Stimulated activated memory B cell treated with anti-CD40 and anti-IgM and Interleukin-4, amounts not matched to agents 10 μg/mL and 1 μg/mL and 100 μg/mL, for 72 hours (primary cell): ENCODE data around the gene KATNB1.
"Not testable (repeated sequence)": the region's sequence is repeated elsewhere in the genome, so short reads cannot be mapped to it uniquely, and the experiment has no call there.

ENCODE experiments used
- ATAC-seq: fragments of 150-1000 bp; cut with Tn5 transposase; 2 replicates; pipeline ENCODE4 v1.10.0; 2021
- H3K27ac Mint-ChIP-seq: one replicate; pipeline ENCODE4 v1.8.0; 2022; ENCODE audit warnings: mild to moderate bottlenecking, mixed read lengths
- H3K27me3 Mint-ChIP-seq: one replicate; pipeline ENCODE4 v1.8.0; 2022; ENCODE audit warnings: mixed read lengths
- H3K36me3 Mint-ChIP-seq: one replicate; pipeline ENCODE4 v1.8.0; 2022; ENCODE audit warnings: mixed read lengths
- H3K4me1 Mint-ChIP-seq: one replicate; pipeline ENCODE4 v1.8.0; 2022; ENCODE audit warnings: mixed read lengths
- H3K4me3 Mint-ChIP-seq: one replicate; pipeline ENCODE4 v1.8.0; 2022; ENCODE audit warnings: mild to moderate bottlenecking, moderate library complexity, mixed read lengths
- H3K9me3 Mint-ChIP-seq: one replicate; pipeline ENCODE4 v1.8.0; 2022; ENCODE audit warnings: mixed read lengths

KATNB1 gene

GRCh38 chr16:57787519-57787905 lies 51.9 kb downstream of the KATNB1 start:
- no peaks in the 10 kb centered on the region for H3K4me1 Mint-ChIP-seq
- no peaks in the 10 kb centered on the region for H3K9me3 Mint-ChIP-seq

GRCh38 chr16:57788252-57788841 lies 52.8 kb downstream of the KATNB1 start:
- Mint-ChIP-seq H3K27ac (no peak overlapping the region), H3K36me3 (no peaks in the 10 kb centered on the region), H3K4me3 (no peak overlapping the region), H3K27me3 (peaks cover 35% of the 10 kb centered on the region), H3K4me1 (no peaks in the 10 kb centered on the region), H3K9me3 (no peaks in the 10 kb centered on the region)
- ATAC-seq, result no peak

More at GRCh38 chr16:57787519-57787905, 51.9 kb downstream of the KATNB1 start:
- no peak for ATAC-seq
- Mint-ChIP-seq H3K36me3 (no peaks in the 10 kb centered on the region), H3K27ac (no peak overlapping the region), H3K4me3 (no peak overlapping the region), H3K27me3 (peaks cover 33% of the 10 kb centered on the region)

GRCh38 chr16:57788951-57789350 lies 53.4 kb downstream of the KATNB1 start:
- H3K4me1 Mint-ChIP-seq, result no peaks in the 10 kb centered on the region
- no peak for ATAC-seq
- H3K27me3 Mint-ChIP-seq, result peaks cover 34% of the 10 kb centered on the region
- no peak overlapping the region for H3K27ac Mint-ChIP-seq
- H3K9me3 Mint-ChIP-seq, result no peaks in the 10 kb centered on the region
- no peaks in the 10 kb centered on the region for H3K36me3 Mint-ChIP-seq
- H3K4me3 Mint-ChIP-seq, result no peak overlapping the region

GRCh38 chr16:57791195-57791892 lies 55.8 kb downstream of the KATNB1 start:
- H3K27ac Mint-ChIP-seq, result no peak overlapping the region
- H3K4me3 Mint-ChIP-seq, result no peak overlapping the region
- peaks cover 30% of the 10 kb centered on the region for H3K27me3 Mint-ChIP-seq
- no peaks in the 10 kb centered on the region for H3K4me1 Mint-ChIP-seq
- no peaks in the 10 kb centered on the region for H3K36me3 Mint-ChIP-seq
- no peaks in the 10 kb centered on the region for H3K9me3 Mint-ChIP-seq
- no peak for ATAC-seq

- Mint-ChIP-seq H3K36me3 (no peaks in the 10 kb centered on the region), H3K4me1 (no peaks in the 10 kb centered on the region), H3K4me3 (no peak overlapping the region), H3K27ac (no peak overlapping the region), H3K27me3 (peaks cover 33% of the 10 kb centered on the region), H3K9me3 (no peaks in the 10 kb centered on the region)
- no peak for ATAC-seq
Measured at GRCh38 chr16:57791893-57792461, 56.4 kb downstream of the KATNB1 start.

- no peak for ATAC-seq
- peaks cover 7% of the 10 kb centered on the region for H3K4me1 Mint-ChIP-seq
- no peak overlapping the region for H3K27ac Mint-ChIP-seq
- no peak overlapping the region for H3K4me3 Mint-ChIP-seq
- peaks cover 57% of the 10 kb centered on the region for H3K27me3 Mint-ChIP-seq
- no peaks in the 10 kb centered on the region for H3K9me3 Mint-ChIP-seq
- no peaks in the 10 kb centered on the region for H3K36me3 Mint-ChIP-seq
Measured at GRCh38 chr16:57794849-57795430, 59.4 kb downstream of the KATNB1 start.

GRCh38 chr16:57795431-57795878 lies 59.9 kb downstream of the KATNB1 start:
- Mint-ChIP-seq H3K27ac (no peak overlapping the region), H3K4me3 (no peak overlapping the region), H3K36me3 (no peaks in the 10 kb centered on the region), H3K4me1 (peaks cover 11% of the 10 kb centered on the region), H3K9me3 (no peaks in the 10 kb centered on the region), H3K27me3 (peaks cover 62% of the 10 kb centered on the region)
- ATAC-seq, result peak; percentile 48

GRCh38 chr16:57796014-57796413 lies 60.4 kb downstream of the KATNB1 start:
- not testable (repeated sequence) for H3K27ac Mint-ChIP-seq, H3K4me3 Mint-ChIP-seq, H3K9me3 Mint-ChIP-seq, H3K36me3 Mint-ChIP-seq, ATAC-seq
- H3K4me1 Mint-ChIP-seq, result peaks cover 14% of the 10 kb centered on the region
- peaks cover 68% of the 10 kb centered on the region for H3K27me3 Mint-ChIP-seq

GRCh38 chr16:57797216-57797525 lies 61.6 kb downstream of the KATNB1 start:
- Mint-ChIP-seq H3K4me1 (peaks cover 19% of the 10 kb centered on the region), H3K4me3 (no peak overlapping the region), H3K27ac (no peak overlapping the region), H3K9me3 (no peaks in the 10 kb centered on the region), H3K27me3 (peaks cover 73% of the 10 kb centered on the region), H3K36me3 (no peaks in the 10 kb centered on the region)
- no peak for ATAC-seq

- no peaks in the 10 kb centered on the region for H3K36me3 Mint-ChIP-seq
- H3K4me3 Mint-ChIP-seq, result no peak overlapping the region
- H3K9me3 Mint-ChIP-seq, result no peaks in the 10 kb centered on the region
- H3K4me1 Mint-ChIP-seq, result peaks cover 24% of the 10 kb centered on the region
- no peak for ATAC-seq
- peaks cover 73% of the 10 kb centered on the region for H3K27me3 Mint-ChIP-seq
- no peak overlapping the region for H3K27ac Mint-ChIP-seq
Measured at GRCh38 chr16:57797526-57798266, 62.1 kb downstream of the KATNB1 start.

- peaks cover 79% of the 10 kb centered on the region for H3K27me3 Mint-ChIP-seq
- H3K4me1 Mint-ChIP-seq, result peaks cover 28% of the 10 kb centered on the region
- H3K4me3 Mint-ChIP-seq, result no peak overlapping the region
Measured at GRCh38 chr16:57798267-57798810, 62.8 kb downstream of the KATNB1 start.

GRCh38 chr16:57798953-57799599 lies 63.5 kb downstream of the KATNB1 start:
- H3K27ac Mint-ChIP-seq, result no peak overlapping the region
- ATAC-seq, result no peak
- H3K9me3 Mint-ChIP-seq, result no peaks in the 10 kb centered on the region
- no peak overlapping the region for H3K4me3 Mint-ChIP-seq
- peaks cover 82% of the 10 kb centered on the region for H3K27me3 Mint-ChIP-seq
- H3K36me3 Mint-ChIP-seq, result no peaks in the 10 kb centered on the region
- H3K4me1 Mint-ChIP-seq, result peaks cover 28% of the 10 kb centered on the region

More at GRCh38 chr16:57798267-57798810, 62.8 kb downstream of the KATNB1 start:
- Mint-ChIP-seq H3K9me3 (no peaks in the 10 kb centered on the region), H3K36me3 (no peaks in the 10 kb centered on the region), H3K27ac (no peak overlapping the region)
- ATAC-seq, result no peak

- no peak for ATAC-seq
- no peaks in the 10 kb centered on the region for H3K9me3 Mint-ChIP-seq
- H3K36me3 Mint-ChIP-seq, result no peaks in the 10 kb centered on the region
- peaks cover 28% of the 10 kb centered on the region for H3K4me1 Mint-ChIP-seq
- peaks cover 77% of the 10 kb centered on the region for H3K27me3 Mint-ChIP-seq
- no peak overlapping the region for H3K27ac Mint-ChIP-seq
- H3K4me3 Mint-ChIP-seq, result no peak overlapping the region
Measured at GRCh38 chr16:57799600-57800199, 64.1 kb downstream of the KATNB1 start.
